GM12878 (cell line): ENCODE results near the gene NCAPH2. TPM values are rescaled to one million over a fixed set of nuclear protein-coding genes. Genes with fewer than 3 reads are reported as not detected.
A peak's percentile ranks its signal among the peaks of the same experiment; 100 is the strongest.

Source experiments
- ATF7 ChIP-seq: fragments of 450-650 bp; IDR thresholded peaks from 2 replicates; pipeline ENCODE4 v1.6.1; 2016; ENCODE audit warnings: low read depth, mild to moderate bottlenecking
- BCL11A ChIP-seq: IDR thresholded peaks from 2 replicates; pipeline ENCODE4 v1.6.1; 2011; ENCODE audit warnings: low read depth, low read length
- BCL3 ChIP-seq: IDR thresholded peaks from 2 replicates; pipeline ENCODE4 v1.6.1; 2011; ENCODE audit warnings: borderline replicate concordance, low read depth, mild to moderate bottlenecking, moderate library complexity, low read length; ENCODE audit not compliant: insufficient read depth, poor library complexity, severe bottlenecking
- BHLHE40 ChIP-seq, 2 experiments: fragments of 450-650 bp in 1 of 2; IDR thresholded peaks; 2 replicates each; pipeline ENCODE4 v1.6.1; 2011 to 2017; ENCODE audit warnings: low read depth in 2 of 2, borderline replicate concordance in 1 of 2, improper control_type of control experiment in 1 of 2, low read length in 1 of 2, mild to moderate bottlenecking in 1 of 2
- JUNB ChIP-seq: IDR thresholded peaks from 2 replicates; pipeline ENCODE4 v1.6.1; 2016; ENCODE audit warnings: antibody characterized with exemption, mild to moderate bottlenecking
- MEF2A ChIP-seq: IDR thresholded peaks from 2 replicates; pipeline ENCODE4 v1.6.1; 2011; ENCODE audit warnings: low read depth, mild to moderate bottlenecking, low read length, moderate library complexity; ENCODE audit not compliant: insufficient read depth
- MTA3 ChIP-seq: IDR thresholded peaks from 2 replicates; pipeline ENCODE4 v1.6.1; 2012; ENCODE audit warnings: low read length, inconsistent platforms, borderline replicate concordance
- MXI1 ChIP-seq: fragments of 150-350 bp; IDR thresholded peaks from 2 replicates; pipeline ENCODE4 v1.6.1; 2011; ENCODE audit warnings: low read depth, mild to moderate bottlenecking, inconsistent platforms, low read length, improper control_type of control experiment
- PAX5 ChIP-seq: IDR thresholded peaks from 2 replicates; pipeline ENCODE4 v1.6.1; 2011; ENCODE audit warnings: low read depth, low read length, borderline replicate concordance
- RAD21 ChIP-seq: IDR thresholded peaks from 2 replicates; pipeline ENCODE4 v1.6.1; 2011; ENCODE audit warnings: mild to moderate bottlenecking, low read depth, low read length, moderate library complexity; ENCODE audit not compliant: insufficient read depth
- RAD51 ChIP-seq: fragments of 450-650 bp; IDR thresholded peaks from 2 replicates; pipeline ENCODE4 v1.6.1; 2016; ENCODE audit warnings: moderate library complexity, mild to moderate bottlenecking, inconsistent platforms
- RELA ChIP-seq: fragments of 450-650 bp; IDR thresholded peaks from 2 replicates; pipeline ENCODE4 v1.8.0; 2014; ENCODE audit warnings: borderline replicate concordance; ENCODE audit not compliant: partially characterized antibody
- SMAD5 ChIP-seq: IDR thresholded peaks from 2 replicates; pipeline ENCODE4 v1.6.1; 2016; ENCODE audit warnings: antibody characterized with exemption, low read depth
- SP1 ChIP-seq: IDR thresholded peaks from one replicate; pipeline ENCODE4 v1.6.1; 2011; ENCODE audit warnings: low read depth, low read length
- SPI1 ChIP-seq: IDR thresholded peaks from 2 replicates; pipeline ENCODE4 v1.6.1; 2011; ENCODE audit warnings: low read depth, mild to moderate bottlenecking, low read length, moderate library complexity, borderline replicate concordance; ENCODE audit not compliant: insufficient read depth
- SUZ12 ChIP-seq: fragments of 200-600 bp; sonication (generic); IDR thresholded peaks from one replicate; pipeline ENCODE4 v1.6.1; 2018; ENCODE audit warnings: antibody characterized with exemption, mild to moderate bottlenecking; ENCODE audit not compliant: unreplicated experiment
- TCF12 ChIP-seq: IDR thresholded peaks from 2 replicates; pipeline ENCODE4 v1.6.1; 2011; ENCODE audit warnings: low read depth, mild to moderate bottlenecking, low read length
- TCF3 ChIP-seq: IDR thresholded peaks from 2 replicates; pipeline ENCODE4 v1.6.1; 2012; ENCODE audit warnings: low read depth, mild to moderate bottlenecking, low read length, borderline replicate concordance; ENCODE audit not compliant: insufficient read depth
- USF2 ChIP-seq: IDR thresholded peaks from 2 replicates; pipeline ENCODE4 v1.6.1; 2011; ENCODE audit warnings: low read depth, low read length, improper control_type of control experiment, borderline replicate concordance
- ZNF217 ChIP-seq: fragments of 450-650 bp; IDR thresholded peaks from 2 replicates; pipeline ENCODE4 v1.6.1; 2017; ENCODE audit warnings: antibody characterized with exemption, mild to moderate bottlenecking
- ZSCAN29 ChIP-seq: fragments of 450-650 bp; IDR thresholded peaks from 2 replicates; pipeline ENCODE4 v1.6.1; 2017; ENCODE audit warnings: mild to moderate bottlenecking, moderate library complexity
- polyA plus RNA-seq, 11 experiments: library from polyadenylated mRNA; depleted of rRNA in 4 of 11; unstranded in 6 of 11; stranded (reverse) in 5 of 11; fragments of >200 nt; fragmentation: Nextera tagmentation in 4 of 11; fragmentation: Illumina TruSeq in 1 of 11; extraction: Ambion mirVana in 4 of 11; extraction: Trizol in 1 of 11; gene quantifications; 1 replicate in 1 of 11; 2 replicates in 10 of 11; pipeline versions ENCODE4 v1.2.1 to v1.2.3, GENCODE V29; 2011 to 2016; ENCODE audit warnings: inconsistent platforms in 2 of 11, missing spikeins in 2 of 11, low read depth in 1 of 11
- total RNA-seq, 4 experiments: library from RNA; depleted of rRNA in 3 of 4; stranded (reverse); fragments of >200 nt in 3 of 4; fragmentation: Illumina TruSeq in 1 of 4; extraction: Trizol in 1 of 4; gene quantifications; 2 replicates each; pipeline versions ENCODE4 v1.2.1 to v1.2.3, GENCODE V29; 2013 to 2021
- TF ChIP-seq, protein P1 (sequence below): fragments of 450-650 bp; IDR thresholded peaks from 2 replicates; pipeline ENCODE4 v1.6.1; 2014; ENCODE audit warnings: mild to moderate bottlenecking
- TF ChIP-seq, protein P2 (sequence below): fragments of 450-650 bp; IDR thresholded peaks from 2 replicates; pipeline ENCODE4 v1.6.1; 2017; ENCODE audit warnings: mild to moderate bottlenecking
- TF ChIP-seq, protein P3 (sequence below): fragments of 450-650 bp; IDR thresholded peaks from 2 replicates; pipeline ENCODE4 v1.6.1; 2018; ENCODE audit warnings: mild to moderate bottlenecking, low read depth, moderate library complexity; ENCODE audit not compliant: partially characterized antibody

The NCAPH2 gene
- total and polyA plus RNA-seq, 10 of the 15 experiments (the other 5 are each of a cell fraction or from before 2014, with no cell fraction given), result 5.0 to 110 (median 59.9) TPM

GRCh38 chr22:50531546-50531961 lies 23.5 kb downstream of the NCAPH2 start (continued):
- TF ChIP-seq BHLHE40 (IDR thresholded peaks at IDR 0.05; ENCODE audit: borderline replicate concordance in 1 of 2, low read depth in 2 of 2, low read length in 1 of 2) (peak; percentile 45 to 90; a peak in 3 of 4 replicates), SPI1 (no peak), SMAD5 (no peak; the same call in 1 of the 2 replicates), MEF2A (no peak), ZNF217 (no peak), SUZ12 (no peak), ZSCAN29 (0 out of 2 replicates have a peak, but pooled peaks have one; percentile 27), MTA3 (no peak), JUNB (no peak), MXI1 (0 out of 2 replicates have a peak, but pooled peaks have one; percentile 12), USF2 (no peak), BCL3 (peak; percentile 33), TCF3 (peak; percentile 95), ATF7 (no peak), RAD21 (no peak), RAD51 (no peak), SP1 (peak; percentile 9), PAX5 (peak; percentile 57; the same call in 1 of the 2 replicates), BCL11A (peak; percentile 4; the same call in 1 of the 2 replicates), RELA (no peak), TCF12 (peak; percentile 86; the same call in 1 of the 2 replicates)
- TF ChIP-seq, protein P1, sequence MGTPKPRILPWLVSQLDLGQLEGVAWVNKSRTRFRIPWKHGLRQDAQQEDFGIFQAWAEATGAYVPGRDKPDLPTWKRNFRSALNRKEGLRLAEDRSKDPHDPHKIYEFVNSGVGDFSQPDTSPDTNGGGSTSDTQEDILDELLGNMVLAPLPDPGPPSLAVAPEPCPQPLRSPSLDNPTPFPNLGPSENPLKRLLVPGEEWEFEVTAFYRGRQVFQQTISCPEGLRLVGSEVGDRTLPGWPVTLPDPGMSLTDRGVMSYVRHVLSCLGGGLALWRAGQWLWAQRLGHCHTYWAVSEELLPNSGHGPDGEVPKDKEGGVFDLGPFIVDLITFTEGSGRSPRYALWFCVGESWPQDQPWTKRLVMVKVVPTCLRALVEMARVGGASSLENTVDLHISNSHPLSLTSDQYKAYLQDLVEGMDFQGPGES, result no peak
- TF ChIP-seq, protein P2, sequence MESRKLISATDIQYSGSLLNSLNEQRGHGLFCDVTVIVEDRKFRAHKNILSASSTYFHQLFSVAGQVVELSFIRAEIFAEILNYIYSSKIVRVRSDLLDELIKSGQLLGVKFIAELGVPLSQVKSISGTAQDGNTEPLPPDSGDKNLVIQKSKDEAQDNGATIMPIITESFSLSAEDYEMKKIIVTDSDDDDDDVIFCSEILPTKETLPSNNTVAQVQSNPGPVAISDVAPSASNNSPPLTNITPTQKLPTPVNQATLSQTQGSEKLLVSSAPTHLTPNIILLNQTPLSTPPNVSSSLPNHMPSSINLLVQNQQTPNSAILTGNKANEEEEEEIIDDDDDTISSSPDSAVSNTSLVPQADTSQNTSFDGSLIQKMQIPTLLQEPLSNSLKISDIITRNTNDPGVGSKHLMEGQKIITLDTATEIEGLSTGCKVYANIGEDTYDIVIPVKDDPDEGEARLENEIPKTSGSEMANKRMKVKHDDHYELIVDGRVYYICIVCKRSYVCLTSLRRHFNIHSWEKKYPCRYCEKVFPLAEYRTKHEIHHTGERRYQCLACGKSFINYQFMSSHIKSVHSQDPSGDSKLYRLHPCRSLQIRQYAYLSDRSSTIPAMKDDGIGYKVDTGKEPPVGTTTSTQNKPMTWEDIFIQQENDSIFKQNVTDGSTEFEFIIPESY, result no peak
- TF ChIP-seq, protein P3, sequence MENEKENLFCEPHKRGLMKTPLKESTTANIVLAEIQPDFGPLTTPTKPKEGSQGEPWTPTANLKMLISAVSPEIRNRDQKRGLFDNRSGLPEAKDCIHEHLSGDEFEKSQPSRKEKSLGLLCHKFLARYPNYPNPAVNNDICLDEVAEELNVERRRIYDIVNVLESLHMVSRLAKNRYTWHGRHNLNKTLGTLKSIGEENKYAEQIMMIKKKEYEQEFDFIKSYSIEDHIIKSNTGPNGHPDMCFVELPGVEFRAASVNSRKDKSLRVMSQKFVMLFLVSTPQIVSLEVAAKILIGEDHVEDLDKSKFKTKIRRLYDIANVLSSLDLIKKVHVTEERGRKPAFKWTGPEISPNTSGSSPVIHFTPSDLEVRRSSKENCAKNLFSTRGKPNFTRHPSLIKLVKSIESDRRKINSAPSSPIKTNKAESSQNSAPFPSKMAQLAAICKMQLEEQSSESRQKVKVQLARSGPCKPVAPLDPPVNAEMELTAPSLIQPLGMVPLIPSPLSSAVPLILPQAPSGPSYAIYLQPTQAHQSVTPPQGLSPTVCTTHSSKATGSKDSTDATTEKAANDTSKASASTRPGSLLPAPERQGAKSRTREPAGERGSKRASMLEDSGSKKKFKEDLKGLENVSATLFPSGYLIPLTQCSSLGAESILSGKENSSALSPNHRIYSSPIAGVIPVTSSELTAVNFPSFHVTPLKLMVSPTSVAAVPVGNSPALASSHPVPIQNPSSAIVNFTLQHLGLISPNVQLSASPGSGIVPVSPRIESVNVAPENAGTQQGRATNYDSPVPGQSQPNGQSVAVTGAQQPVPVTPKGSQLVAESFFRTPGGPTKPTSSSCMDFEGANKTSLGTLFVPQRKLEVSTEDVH, result no peak
